Trophoblast cell (in vitro differentiated cells and primary cell): ENCODE results near the gene NDEL1.

Experiments used
- DNase-seq, 2 donors: peaks; one replicate each; pipeline ENCODE4 v3.0.0-alpha.2; 2016
- H2AFZ ChIP-seq: 2 replicates; pipeline ENCODE4 v1.6.1; 2013; ENCODE audit warnings: low read length, moderate library complexity, mild to moderate bottlenecking; ENCODE audit not compliant: insufficient read depth, poor library complexity
- H2AK5ac ChIP-seq: 2 replicates; pipeline ENCODE4 v1.6.1; 2013; ENCODE audit warnings: mild to moderate bottlenecking, low read length
- H2BK120ac ChIP-seq: 2 replicates; pipeline ENCODE4 v1.6.1; 2013; ENCODE audit warnings: low read length, mild to moderate bottlenecking, moderate library complexity; ENCODE audit not compliant: insufficient read depth, poor library complexity
- H2BK12ac ChIP-seq: 2 replicates; pipeline ENCODE4 v1.6.1; 2013; ENCODE audit warnings: mild to moderate bottlenecking, low read length, moderate library complexity
- H2BK5ac ChIP-seq: 2 replicates; pipeline ENCODE4 v1.6.1; 2013; ENCODE audit warnings: low read length, low read depth, moderate library complexity, mild to moderate bottlenecking; ENCODE audit not compliant: poor library complexity
- H3K14ac ChIP-seq: 2 replicates; pipeline ENCODE4 v1.6.1; 2013; ENCODE audit warnings: mild to moderate bottlenecking, low read length
- H3K18ac ChIP-seq: 2 replicates; pipeline ENCODE4 v1.6.1; 2013; ENCODE audit warnings: mild to moderate bottlenecking, low read length
- H3K23ac ChIP-seq: 2 replicates; pipeline ENCODE4 v1.6.1; 2013; ENCODE audit warnings: low read length
- H3K27ac ChIP-seq: 2 replicates; pipeline ENCODE4 v1.5.1; 2013; ENCODE audit warnings: low read depth, mild to moderate bottlenecking, inconsistent platforms, low read length, moderate library complexity
- H3K27me3 ChIP-seq: 2 replicates; pipeline ENCODE4 v1.6.1; 2013; ENCODE audit warnings: inconsistent platforms, mild to moderate bottlenecking, low read length, moderate library complexity; ENCODE audit not compliant: insufficient read depth
- H3K36me3 ChIP-seq, 2 experiments: 1 replicate in 1 of 2; 2 replicates in 1 of 2; pipeline ENCODE4 v1.6.1; 2013; ENCODE audit warnings: low read length in 2 of 2, mild to moderate bottlenecking in 2 of 2, moderate library complexity in 1 of 2; ENCODE audit not compliant: insufficient read depth in 2 of 2, control insufficient read depth in 1 of 2
- H3K4ac ChIP-seq: 2 replicates; pipeline ENCODE4 v1.6.1; 2013; ENCODE audit warnings: low read depth, mild to moderate bottlenecking, low read length, moderate library complexity
- H3K4me1 ChIP-seq, 2 experiments: 1 replicate in 1 of 2; 2 replicates in 1 of 2; pipeline ENCODE4 v1.6.1; 2013; ENCODE audit warnings: low read length in 2 of 2, mild to moderate bottlenecking in 2 of 2, moderate library complexity in 1 of 2; ENCODE audit not compliant: insufficient read depth in 2 of 2, control insufficient read depth in 1 of 2
- H3K4me2 ChIP-seq: 2 replicates; pipeline ENCODE4 v1.6.1; 2013; ENCODE audit warnings: inconsistent platforms, mild to moderate bottlenecking, low read length, moderate library complexity
- H3K4me3 ChIP-seq: 2 replicates; pipeline ENCODE4 v1.5.1; 2013; ENCODE audit warnings: mild to moderate bottlenecking, low read depth, low read length, inconsistent platforms
- H3K79me1 ChIP-seq: one replicate; pipeline ENCODE4 v1.6.1; 2013; ENCODE audit warnings: low read length
- H3K79me2 ChIP-seq: 2 replicates; pipeline ENCODE4 v1.6.1; 2013; ENCODE audit warnings: low read length, mild to moderate bottlenecking; ENCODE audit not compliant: control insufficient read depth, insufficient read depth, poor library complexity
- H3K9ac ChIP-seq: 2 replicates; pipeline ENCODE4 v1.6.1; 2013; ENCODE audit warnings: mild to moderate bottlenecking, low read length
- H3K9me3 ChIP-seq: 2 replicates; pipeline ENCODE4 v1.6.1; 2013; ENCODE audit warnings: low read depth, mild to moderate bottlenecking, control low read depth, inconsistent platforms, low read length; ENCODE audit not compliant: insufficient read depth
- H4K12ac ChIP-seq: 2 replicates; pipeline ENCODE4 v1.6.1; 2013; ENCODE audit warnings: low read depth, mild to moderate bottlenecking, low read length, moderate library complexity
- H4K8ac ChIP-seq: 2 replicates; pipeline ENCODE4 v1.6.1; 2013; ENCODE audit warnings: low read depth, mild to moderate bottlenecking, low read length, moderate library complexity
- H4K91ac ChIP-seq: one replicate; pipeline ENCODE4 v1.6.1; 2013; ENCODE audit warnings: low read depth, mild to moderate bottlenecking, low read length, moderate library complexity
- WGBS: extraction: QIAGEN DNeasy Blood & Tissue Kit; methylation state at CpG from one replicate; pipeline ENCODE4 v1.1.7; 2013; ENCODE audit warnings: missing lambda C conversion rate; ENCODE audit not compliant: insufficient read length, insufficient coverage; ENCODE audit errors: extremely low coverage; 5-methylcytosine and 5-hydroxymethylcytosine counted together

The NDEL1 gene

DNA sequence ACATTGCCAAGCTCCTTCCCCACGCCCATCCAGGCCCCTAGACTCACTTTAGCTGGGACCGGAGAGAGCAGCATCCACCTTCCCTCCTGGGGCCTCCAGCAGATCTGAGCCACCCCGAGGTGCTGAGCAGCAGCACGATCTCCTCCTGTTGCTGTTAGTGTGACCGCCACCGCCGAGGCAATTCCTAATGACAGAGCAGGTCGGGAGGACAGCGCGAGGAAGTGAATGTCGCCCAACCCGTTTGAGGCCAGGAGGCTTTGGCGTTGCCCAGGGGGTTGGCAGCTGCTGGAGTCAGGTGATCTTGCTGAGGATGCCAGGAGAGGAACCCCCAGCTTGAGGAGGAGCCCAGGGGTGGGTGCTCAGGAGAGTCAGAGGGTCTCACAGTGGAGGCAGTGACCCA, 38.0 kb upstream of the NDEL1 start, which contains the start of gene RNF222:
TSS of gene RNF222 (minus strand) at position 192 of the 400 bp plus-strand sequence. CDS start 4,366 bp downstream, outside the sequence.
- no CpG with 5 or more reads among the region's 13 CpGs for WGBS
- H4K12ac ChIP-seq: no peak within 1 kb of the TSS

DNA sequence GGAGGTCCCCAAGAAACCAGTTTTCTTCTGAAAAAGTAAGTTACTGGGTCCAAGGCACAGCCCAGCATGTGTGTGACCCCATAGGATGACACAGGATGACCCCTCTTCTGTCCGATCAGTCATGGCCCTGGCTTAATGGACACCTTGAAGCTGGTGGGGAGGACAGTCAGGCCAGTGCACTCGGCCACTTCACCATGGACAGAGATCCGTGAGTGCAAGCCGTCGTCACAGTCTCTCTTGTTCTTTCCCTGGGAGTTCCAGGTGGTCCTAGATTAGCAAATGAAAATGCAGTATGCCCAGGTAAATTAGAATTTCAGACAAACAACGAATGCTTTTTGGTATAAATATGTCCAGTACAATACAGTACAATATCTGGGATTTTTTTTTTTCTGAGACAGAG, 36.7 kb upstream of the NDEL1 start:
- no CpG with 5 or more reads among the region's 6 CpGs for WGBS
- Histone ChIP-seq H2AK5ac (no peak overlapping the region), H3K9ac (no peak overlapping the region)

More for the DNA sequence above, 38.0 kb upstream of the NDEL1 start, which contains the start of gene RNF222:
- peaks cover 16 to 17% of the 10 kb centered on the region in 2 experiments for H3K4me1 ChIP-seq
- no peaks in the 10 kb centered on the region for H3K27me3 ChIP-seq
- no peaks in the 10 kb centered on the region for H3K36me3 ChIP-seq
- H3K27ac ChIP-seq: no peak within 1 kb of the TSS
- no peak within 1 kb of the TSS for H2BK12ac ChIP-seq
- no peak within 1 kb of the TSS for H3K4me2 ChIP-seq
- H2BK120ac ChIP-seq: no peak within 1 kb of the TSS
- peak within 1 kb of the TSS; percentile 69 for H3K23ac ChIP-seq
- H3K79me1 ChIP-seq: no peaks in the 10 kb centered on the region
- no peak within 1 kb of the TSS for H2AK5ac ChIP-seq
- H2BK5ac ChIP-seq: no peak within 1 kb of the TSS
- no peak within 1 kb of the TSS for H4K8ac ChIP-seq
- no peak within 1 kb of the TSS for H4K91ac ChIP-seq
- no peak within 1 kb of the TSS for H3K18ac ChIP-seq
- H3K79me2 ChIP-seq: no peaks in the 10 kb centered on the region
- no peak within 1 kb of the TSS for H3K9ac ChIP-seq
- H3K9me3 ChIP-seq: peaks cover 2% of the 10 kb centered on the region
- no peak within 1 kb of the TSS for H3K4ac ChIP-seq
- no peak within 1 kb of the TSS for H2AFZ ChIP-seq
- no peak within 1 kb of the TSS for H3K14ac ChIP-seq
- peak; percentile 83 to 85 for DNase-seq
- H3K4me3 ChIP-seq: no peak within 1 kb of the TSS

DNA sequence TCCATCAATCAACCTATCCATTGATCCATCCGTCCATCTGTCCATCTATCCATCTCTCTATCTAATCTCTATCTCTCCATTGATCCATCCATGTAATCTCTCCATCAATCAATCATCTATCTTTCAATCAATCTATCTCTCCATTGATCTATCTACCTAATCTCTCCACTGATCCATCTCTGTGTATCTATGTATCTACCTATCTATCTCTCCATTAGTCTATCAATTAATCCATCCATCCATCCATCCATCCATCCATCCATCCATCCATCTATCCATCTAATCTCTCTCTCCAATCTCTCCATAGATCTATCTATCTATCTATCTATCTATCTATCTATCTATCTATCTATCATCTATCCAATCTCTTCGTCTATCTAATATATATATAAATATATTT, 34.6 kb upstream of the NDEL1 start:
- no peak overlapping the region for H3K4ac ChIP-seq
- H3K27ac ChIP-seq: no peak overlapping the region
- no peak overlapping the region for H3K18ac ChIP-seq
- H3K79me1 ChIP-seq: no peaks in the 10 kb centered on the region
- no peak overlapping the region for H3K9ac ChIP-seq
- no peak overlapping the region for H3K4me2 ChIP-seq
- H2AFZ ChIP-seq: no peak overlapping the region
- no peak overlapping the region for H4K91ac ChIP-seq
- no peak overlapping the region for H2BK120ac ChIP-seq
- H3K23ac ChIP-seq: no peak overlapping the region
- 96% methylated on average over 2 of the region's 2 CpGs for WGBS
- peaks cover 5 to 7% of the 10 kb centered on the region in 2 experiments for H3K4me1 ChIP-seq
- no peaks in the 10 kb centered on the region for H3K27me3 ChIP-seq
- no peak overlapping the region for H2AK5ac ChIP-seq
- no peak overlapping the region for H3K4me3 ChIP-seq
- no peak for DNase-seq
- peaks cover 2% of the 10 kb centered on the region for H3K9me3 ChIP-seq
- no peak overlapping the region for H2BK5ac ChIP-seq
- no peak overlapping the region for H4K12ac ChIP-seq
- no peaks in the 10 kb centered on the region for H3K79me2 ChIP-seq
- no peak overlapping the region for H4K8ac ChIP-seq
- H3K14ac ChIP-seq: no peak overlapping the region
- H2BK12ac ChIP-seq: no peak overlapping the region
- no peaks in the 10 kb centered on the region for H3K36me3 ChIP-seq

More for the DNA sequence above, 36.7 kb upstream of the NDEL1 start:
- no peak overlapping the region for H4K91ac ChIP-seq
- H4K12ac ChIP-seq: no peak overlapping the region
- H3K27me3 ChIP-seq: no peaks in the 10 kb centered on the region
- peaks cover 2% of the 10 kb centered on the region for H3K9me3 ChIP-seq
- no peak overlapping the region for H3K14ac ChIP-seq
- H3K4me2 ChIP-seq: no peak overlapping the region
- no peaks in the 10 kb centered on the region for H3K79me2 ChIP-seq
- H3K36me3 ChIP-seq: no peaks in the 10 kb centered on the region
- no peak overlapping the region for H2BK12ac ChIP-seq
- no peak overlapping the region for H3K18ac ChIP-seq
- no peak overlapping the region for H3K27ac ChIP-seq
- H3K4ac ChIP-seq: no peak overlapping the region
- H4K8ac ChIP-seq: no peak overlapping the region
- H3K4me3 ChIP-seq: no peak overlapping the region
- H3K79me1 ChIP-seq: no peaks in the 10 kb centered on the region
- no peak overlapping the region for H2BK5ac ChIP-seq
- H2BK120ac ChIP-seq: no peak overlapping the region
- peaks cover 5 to 7% of the 10 kb centered on the region in 2 experiments for H3K4me1 ChIP-seq
- no peak overlapping the region for H3K23ac ChIP-seq
- H2AFZ ChIP-seq: no peak overlapping the region
- no peak for DNase-seq

DNA sequence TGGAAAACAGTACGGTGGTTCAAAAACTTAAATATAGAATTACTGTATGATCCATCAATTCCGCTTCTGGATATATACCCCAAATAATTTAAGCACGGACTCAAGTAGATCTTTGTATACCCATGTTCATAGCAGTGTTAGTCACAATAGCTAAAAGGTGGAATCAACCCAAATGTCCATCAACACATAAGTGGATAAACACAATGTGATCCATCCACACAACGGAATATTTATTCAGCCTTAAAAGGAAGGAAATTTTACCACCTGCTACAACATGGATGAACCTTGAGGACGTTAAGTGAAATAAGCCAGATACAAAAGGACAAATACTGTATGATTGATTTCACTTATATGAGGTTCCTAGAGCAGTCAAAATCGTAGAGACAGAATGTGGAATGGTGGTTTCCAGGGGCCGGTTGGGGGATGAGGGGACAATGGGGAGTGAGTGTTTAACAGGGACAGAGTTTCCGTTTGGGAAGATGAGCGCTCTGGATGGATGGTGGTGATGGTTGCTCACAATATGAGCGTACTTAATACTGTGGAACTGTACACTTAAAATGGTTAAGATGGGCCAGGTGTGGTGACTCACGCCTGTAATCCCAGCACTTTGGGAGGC, 32.7 kb upstream of the NDEL1 start:
- no peak overlapping the region for H2AK5ac ChIP-seq
- no peaks in the 10 kb centered on the region for H3K79me1 ChIP-seq
- no peak overlapping the region for H3K27ac ChIP-seq
- no peaks in the 10 kb centered on the region for H3K27me3 ChIP-seq
- no peak overlapping the region for H3K4ac ChIP-seq
- no peaks in the 10 kb centered on the region for H3K9me3 ChIP-seq
- H3K18ac ChIP-seq: no peak overlapping the region
- no peak overlapping the region for H3K14ac ChIP-seq
- no peak overlapping the region for H2BK120ac ChIP-seq
- H3K4me3 ChIP-seq: no peak overlapping the region
- no peak overlapping the region for H4K8ac ChIP-seq
- no peak overlapping the region for H4K12ac ChIP-seq
- H3K23ac ChIP-seq: no peak overlapping the region
- no peaks in the 10 kb centered on the region for H3K79me2 ChIP-seq
- DNase-seq: no peak
- H3K9ac ChIP-seq: no peak overlapping the region
- no peaks in the 10 kb centered on the region for H3K36me3 ChIP-seq
- no peak overlapping the region for H3K4me2 ChIP-seq
- H2BK12ac ChIP-seq: no peak overlapping the region
- H3K4me1 ChIP-seq: peaks cover 0 to under 1% of the 10 kb centered on the region in 2 experiments
- H4K91ac ChIP-seq: no peak overlapping the region
- no peak overlapping the region for H2BK5ac ChIP-seq
- no peak overlapping the region for H2AFZ ChIP-seq
- no CpG with 5 or more reads among the region's 11 CpGs for WGBS
